Neuronal stem cell (in vitro differentiated cells): Measurements from ENCODE around the gene NCKIPSD.

Experiments
- DNase-seq: peaks from one replicate; pipeline ENCODE4 v3.0.0-alpha.2; 2013; ENCODE audit warnings: low spot score
- H2AFZ ChIP-seq: one replicate; pipeline ENCODE4 v1.6.1; 2013; ENCODE audit warnings: mild to moderate bottlenecking, low read length, inconsistent platforms
- H2AK5ac ChIP-seq: 2 replicates; pipeline ENCODE4 v1.6.1; 2013; ENCODE audit warnings: low read depth, mild to moderate bottlenecking, inconsistent platforms, low read length, moderate library complexity, mixed read lengths
- H2BK120ac ChIP-seq: 2 replicates; pipeline ENCODE4 v1.6.1; 2013; ENCODE audit warnings: low read depth, mild to moderate bottlenecking, inconsistent platforms, low read length, moderate library complexity, mixed read lengths
- H2BK12ac ChIP-seq: one replicate; pipeline ENCODE4 v1.6.1; 2013; ENCODE audit warnings: low read length, inconsistent platforms
- H2BK15ac ChIP-seq: 2 replicates; pipeline ENCODE4 v1.6.1; 2013; ENCODE audit warnings: mild to moderate bottlenecking, low read length, inconsistent platforms, mixed read lengths
- H2BK5ac ChIP-seq: one replicate; pipeline ENCODE4 v1.6.1; 2013; ENCODE audit warnings: inconsistent platforms, mild to moderate bottlenecking, low read length, moderate library complexity
- H3K14ac ChIP-seq: one replicate; pipeline ENCODE4 v1.6.1; 2013; ENCODE audit warnings: low read length, inconsistent platforms
- H3K18ac ChIP-seq: 2 replicates; pipeline ENCODE4 v1.6.1; 2013; ENCODE audit warnings: low read length, inconsistent platforms
- H3K23ac ChIP-seq: 2 replicates; pipeline ENCODE4 v1.6.1; 2013; ENCODE audit warnings: low read depth, mild to moderate bottlenecking, mixed read lengths, low read length, inconsistent platforms; ENCODE audit not compliant: poor library complexity
- H3K27ac ChIP-seq: replicated peaks from 3 replicates; pipeline ENCODE4 v1.5.1; 2013; ENCODE audit warnings: low read length, inconsistent platforms
- H3K27me3 ChIP-seq, 3 experiments: 2 replicates each; pipeline ENCODE4 v1.6.1; 2013; ENCODE audit warnings: low read length in 3 of 3, mild to moderate bottlenecking in 2 of 3, inconsistent platforms in 1 of 3, low read depth in 1 of 3, mixed read lengths in 1 of 3, moderate library complexity in 1 of 3; ENCODE audit not compliant: control insufficient read depth in 3 of 3, insufficient read depth in 3 of 3
- H3K36me3 ChIP-seq, 2 donors: replicated peaks in 1 of 2; 2 replicates each; pipeline ENCODE4 v1.6.1; 2013; ENCODE audit warnings: low read length in 2 of 2; ENCODE audit not compliant: control insufficient read depth in 2 of 2, insufficient read depth in 2 of 2
- H3K4ac ChIP-seq: 2 replicates; pipeline ENCODE4 v1.6.1; 2013; ENCODE audit warnings: inconsistent platforms, mild to moderate bottlenecking, low read length, moderate library complexity
- H3K4me1 ChIP-seq, 2 donors: 1 replicate in 1 of 2; 2 replicates in 1 of 2; pipeline ENCODE4 v1.6.1; 2013; ENCODE audit warnings: low read length in 2 of 2, low read depth in 1 of 2; ENCODE audit not compliant: control insufficient read depth in 2 of 2, insufficient read depth in 1 of 2
- H3K4me2 ChIP-seq: one replicate; pipeline ENCODE4 v1.6.1; 2013; ENCODE audit warnings: mild to moderate bottlenecking, low read length, inconsistent platforms; ENCODE audit not compliant: insufficient read depth, poor library complexity, severe bottlenecking
- H3K4me3 ChIP-seq, 2 donors: 2 replicates each; pipeline ENCODE4 v1.5.1; 2013; ENCODE audit warnings: low read length in 2 of 2, mild to moderate bottlenecking in 2 of 2, inconsistent platforms in 1 of 2, moderate library complexity in 1 of 2
- H3K79me1 ChIP-seq: one replicate; pipeline ENCODE4 v1.6.1; 2013; ENCODE audit warnings: low read depth, mild to moderate bottlenecking, inconsistent platforms, low read length, moderate library complexity
- H3K9ac ChIP-seq: one replicate; pipeline ENCODE4 v1.6.1; 2013; ENCODE audit warnings: mild to moderate bottlenecking, low read depth, low read length, inconsistent platforms; ENCODE audit not compliant: poor library complexity
- H3K9me3 ChIP-seq, 2 donors: replicated peaks in 1 of 2; 2 replicates each; pipeline versions ENCODE3 to v1.6.1; 2013; ENCODE audit warnings: low read length in 2 of 2, mild to moderate bottlenecking in 2 of 2, inconsistent platforms in 1 of 2, low read depth in 1 of 2, mixed read lengths in 1 of 2, moderate library complexity in 1 of 2; ENCODE audit not compliant: control insufficient read depth in 2 of 2, insufficient read depth in 1 of 2
- H4K8ac ChIP-seq: one replicate; pipeline ENCODE4 v1.6.1; 2013; ENCODE audit warnings: low read depth, mild to moderate bottlenecking, inconsistent platforms, low read length, moderate library complexity
- H4K91ac ChIP-seq: one replicate; pipeline ENCODE4 v1.6.1; 2013; ENCODE audit warnings: low read length, low read depth, mild to moderate bottlenecking, inconsistent platforms; ENCODE audit not compliant: poor library complexity
- WGBS, 2 donors: extraction: QIAGEN DNeasy Blood & Tissue Kit; methylation state at CpG; one replicate each; pipeline ENCODE4 v1.1.7; 2013; ENCODE audit warnings: missing lambda C conversion rate in 2 of 2, mixed read lengths in 1 of 2; ENCODE audit not compliant: insufficient read length in 2 of 2, insufficient replicate concordance in 1 of 2; ENCODE audit errors: extremely low coverage in 2 of 2; 5-methylcytosine and 5-hydroxymethylcytosine counted together

NCKIPSD gene

DNA sequence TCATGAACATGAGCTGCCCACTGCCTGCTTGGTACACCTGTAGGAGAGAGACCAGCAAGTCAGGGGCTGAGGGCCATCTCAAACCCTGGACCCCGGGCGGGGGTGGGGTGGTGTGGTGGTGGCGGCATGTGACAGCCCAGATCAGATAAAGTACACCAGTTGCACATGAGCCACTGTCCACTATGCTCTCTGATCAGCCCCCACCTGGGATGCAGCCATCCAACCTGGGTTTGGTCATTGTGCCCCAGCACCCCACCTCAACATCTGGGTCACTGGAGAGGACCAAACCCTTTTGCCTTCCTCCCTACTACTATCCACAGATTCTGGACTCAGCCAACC is 3.0 kb upstream of the NCKIPSD start:
- Histone ChIP-seq H3K23ac (no peak overlapping the region), H2AK5ac (no peak overlapping the region), H3K4me1 (peaks cover 4 to 7% of the 10 kb centered on the region in 2 donors), H3K27ac (no peak overlapping the region), H3K4me2 (no peak overlapping the region), H4K8ac (no peak overlapping the region), H2BK12ac (no peak overlapping the region), H3K14ac (no peak overlapping the region), H4K91ac (no peak overlapping the region), H3K36me3 (peaks cover 44 to 68% of the 10 kb centered on the region in 2 donors), H3K4ac (no peak overlapping the region), H2AFZ (no peak overlapping the region), H3K18ac (no peak overlapping the region), H2BK15ac (no peak overlapping the region), H3K79me1 (peaks cover 2% of the 10 kb centered on the region), H2BK120ac (no peak overlapping the region), H3K9me3 (no peaks in the 10 kb centered on the region), H3K4me3 (no peak overlapping the region), H3K9ac (no peak overlapping the region), H3K27me3 (no peaks in the 10 kb centered on the region), H2BK5ac (no peak overlapping the region)
- no CpG with 5 or more reads among the region's 3 CpGs for WGBS, 2 donors
- DNase-seq = no peak

- Histone ChIP-seq H2BK12ac (no peak overlapping the region), H2AFZ (no peak overlapping the region), H3K9me3 (no peaks in the 10 kb centered on the region), H3K4me2 (no peak overlapping the region), H2AK5ac (no peak overlapping the region), H3K14ac (no peak overlapping the region), H3K18ac (no peak overlapping the region), H4K91ac (no peak overlapping the region), H2BK15ac (no peak overlapping the region), H4K8ac (no peak overlapping the region), H3K23ac (no peak overlapping the region), H3K36me3 (peaks cover 40 to 68% of the 10 kb centered on the region in 2 donors), H3K4me3 (no peak overlapping the region), H3K79me1 (peaks cover 2% of the 10 kb centered on the region), H3K9ac (no peak overlapping the region), H3K27ac (no peak overlapping the region), H3K4me1 (peaks cover 4 to 9% of the 10 kb centered on the region in 2 donors), H2BK5ac (no peak overlapping the region), H3K27me3 (no peaks in the 10 kb centered on the region), H3K4ac (no peak overlapping the region), H2BK120ac (no peak overlapping the region)
- DNase-seq = no peak
- WGBS, 2 donors = no CpG with 5 or more reads among the region's 18 CpGs
Observed at GRCh38 chr3:48688032-48688736, 2.5 kb upstream of the NCKIPSD start.

GRCh38 chr3:48687220-48687678 is 1.5 kb upstream of the NCKIPSD start:
- Histone ChIP-seq H3K27ac (peak overlapping the region; percentile 6), H2AFZ (no peak overlapping the region), H3K9me3 (no peaks in the 10 kb centered on the region), H3K4me2 (no peak overlapping the region), H4K91ac (no peak overlapping the region), H3K4me3 (no peak overlapping the region), H3K23ac (no peak overlapping the region), H2BK120ac (no peak overlapping the region), H3K4me1 (peaks cover 4 to 9% of the 10 kb centered on the region in 2 donors), H4K8ac (no peak overlapping the region), H3K18ac (no peak overlapping the region), H2BK5ac (no peak overlapping the region), H3K36me3 (peaks cover 37 to 68% of the 10 kb centered on the region in 2 donors), H3K9ac (peak overlapping the region; percentile 9), H2BK15ac (no peak overlapping the region), H2BK12ac (no peak overlapping the region), H3K79me1 (no peaks in the 10 kb centered on the region), H3K4ac (no peak overlapping the region), H3K27me3 (no peaks in the 10 kb centered on the region), H3K14ac (no peak overlapping the region), H2AK5ac (no peak overlapping the region)
- DNase-seq = no peak
- WGBS, 2 donors = no CpG with 5 or more reads among the region's 3 CpGs

DNA sequence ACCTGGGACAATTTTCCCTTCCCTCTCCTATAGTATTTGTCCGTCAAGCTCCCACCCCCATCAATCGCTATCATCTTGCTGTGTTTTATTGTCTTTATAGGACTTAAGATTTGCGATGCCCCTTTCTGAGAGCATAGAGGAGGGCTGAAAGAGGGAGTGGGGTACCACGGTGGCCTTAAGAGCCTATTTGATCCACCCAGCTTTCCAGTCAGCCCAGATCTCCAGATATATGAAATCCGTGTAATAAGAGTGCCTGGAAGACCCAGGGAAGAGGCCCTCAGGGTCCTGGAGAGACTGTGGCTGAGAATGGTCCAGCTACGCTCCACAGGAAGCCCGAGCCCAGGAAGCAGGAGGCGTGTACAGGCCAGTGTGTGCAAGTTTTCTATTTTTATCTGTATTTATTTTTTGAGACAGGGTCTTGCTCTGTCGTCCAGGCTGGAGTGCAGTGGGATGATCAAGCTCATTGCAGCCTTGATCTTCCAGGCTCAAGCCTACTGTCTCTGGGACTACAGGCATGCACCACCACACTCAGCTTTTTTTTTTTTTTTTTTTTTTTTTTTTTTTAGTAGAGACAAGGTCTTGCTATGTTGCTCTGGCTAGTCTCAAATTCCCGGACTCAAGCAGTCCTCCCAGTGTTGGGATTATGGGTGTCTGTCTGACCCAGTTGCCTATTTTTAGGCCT is 964 bp upstream of the NCKIPSD start:
- H3K27me3 ChIP-seq = no peaks in the 10 kb centered on the region
- H3K27ac ChIP-seq = no peak overlapping the region
- no peak overlapping the region for H3K9ac ChIP-seq
- no peak overlapping the region for H3K18ac ChIP-seq
- no peak overlapping the region for H2BK15ac ChIP-seq
- H2BK120ac ChIP-seq = no peak overlapping the region
- no peak overlapping the region for H2AK5ac ChIP-seq
- H2AFZ ChIP-seq = no peak overlapping the region
- no peak for DNase-seq
- no peak overlapping the region for H3K14ac ChIP-seq
- no peak overlapping the region for H3K4me3 ChIP-seq
- H4K91ac ChIP-seq = no peak overlapping the region
- no peak overlapping the region for H3K23ac ChIP-seq
- H3K36me3 ChIP-seq = peaks cover 41 to 68% of the 10 kb centered on the region in 2 donors
- no CpG with 5 or more reads among the region's 10 CpGs for WGBS, 2 donors
- no peak overlapping the region for H2BK12ac ChIP-seq
- no peaks in the 10 kb centered on the region for H3K79me1 ChIP-seq
- H2BK5ac ChIP-seq = no peak overlapping the region
- H4K8ac ChIP-seq = no peak overlapping the region
- H3K4me2 ChIP-seq = peak overlapping the region; percentile 73
- peaks cover 4 to 9% of the 10 kb centered on the region in 2 donors for H3K4me1 ChIP-seq
- H3K9me3 ChIP-seq = no peaks in the 10 kb centered on the region
- no peak overlapping the region for H3K4ac ChIP-seq
